ENCODE data around the gene NMU. TPM values are rescaled to one million over a fixed set of nuclear protein-coding genes. Genes with fewer than 3 reads are reported as not detected.
"Not testable (repeated sequence)": the region's sequence is repeated elsewhere in the genome, so short reads cannot be mapped to it uniquely, and the experiment has no call there.

The NMU gene
- not detected for total RNA-seq

GRCh38 chr4:55635741-55636655 is at the start of gene NMU:
NMU (minus strand) TSS chr4:55636298; CDS start chr4:55636192, 106 bp downstream.
- Histone ChIP-seq H3K36me3 (no peaks in the 10 kb centered on the region), H3K27me3 (no peaks in the 10 kb centered on the region)
- no peak for DNase-seq (ENCODE audit: low spot score in 2 of 2)

GRCh38 chr4:55684276-55684675 is 48.2 kb upstream of the NMU start:
- intact Hi-C loops (cut with DNase I), result no loop called here
- H3K36me3 ChIP-seq, result no peaks in the 10 kb centered on the region

More at GRCh38 chr4:55635741-55636655, at the start of gene NMU:
- Histone ChIP-seq H3K27ac (no peak within 1 kb of the TSS), H3K9me3 (no peaks in the 10 kb centered on the region), H3K4me3 (peak within 1 kb of the TSS; percentile 49 to 63), H3K4me1 (peaks cover 8 to 9% of the 10 kb centered on the region in 2 donors)
- TF ChIP-seq CTCF (IDR thresholded peaks at IDR 0.05), result no peak
- intact Hi-C loops (cut with DNase I), result no loop called here

GRCh38 chr4:55682797-55683196 is 46.7 kb upstream of the NMU start:
- H3K9me3 ChIP-seq; DNase-seq (ENCODE audit: low spot score in 2 of 2); H3K4me1 ChIP-seq; H3K27me3 ChIP-seq; H3K4me3 ChIP-seq; H3K36me3 ChIP-seq; intact Hi-C loops (cut with DNase I); H3K27ac ChIP-seq: not testable (repeated sequence)

More at GRCh38 chr4:55684276-55684675, 48.2 kb upstream of the NMU start:
- DNase-seq (ENCODE audit: low spot score in 2 of 2), result no peak
- no peak for TF ChIP-seq CTCF (IDR thresholded peaks at IDR 0.05)
- Histone ChIP-seq H3K27ac (no peak overlapping the region), H3K27me3 (no peaks in the 10 kb centered on the region), H3K9me3 (no peaks in the 10 kb centered on the region), H3K4me1 (no peaks in the 10 kb centered on the region), H3K4me3 (no peak overlapping the region)

- intact Hi-C loops (cut with DNase I), result no loop called here
- no peaks in the 10 kb centered on the region for H3K9me3 ChIP-seq
- H3K27ac ChIP-seq, result no peak overlapping the region
- DNase-seq (ENCODE audit: low spot score in 2 of 2), result no peak
- no peaks in the 10 kb centered on the region for H3K4me1 ChIP-seq
- no peak overlapping the region for H3K4me3 ChIP-seq
- no peaks in the 10 kb centered on the region for H3K27me3 ChIP-seq
- no peaks in the 10 kb centered on the region for H3K36me3 ChIP-seq
- no peak for TF ChIP-seq CTCF (IDR thresholded peaks at IDR 0.05)
Observed at GRCh38 chr4:55682295-55682694, 46.2 kb upstream of the NMU start.

GRCh38 chr4:55681430-55681829 is 45.3 kb upstream of the NMU start:
- Histone ChIP-seq H3K4me1 (no peaks in the 10 kb centered on the region), H3K4me3 (no peak overlapping the region), H3K36me3 (no peaks in the 10 kb centered on the region), H3K27me3 (no peaks in the 10 kb centered on the region), H3K9me3 (no peaks in the 10 kb centered on the region), H3K27ac (no peak overlapping the region)
- intact Hi-C loops (cut with DNase I), result no loop called here
- TF ChIP-seq CTCF (IDR thresholded peaks at IDR 0.05), result no peak
- DNase-seq (ENCODE audit: low spot score in 2 of 2), result no peak

GRCh38 chr4:55675196-55675793 is 39.2 kb upstream of the NMU start:
- DNase-seq (ENCODE audit: low spot score in 2 of 2), result no peak
- Histone ChIP-seq H3K4me3 (no peak overlapping the region), H3K36me3 (no peaks in the 10 kb centered on the region), H3K4me1 (no peaks in the 10 kb centered on the region), H3K27me3 (no peaks in the 10 kb centered on the region), H3K9me3 (peaks cover 0 to 2% of the 10 kb centered on the region in 2 donors), H3K27ac (no peak overlapping the region)
- TF ChIP-seq CTCF (IDR thresholded peaks at IDR 0.05), result no peak
- intact Hi-C loops (cut with DNase I), result no loop called here

Measured in ascending aorta (tissue), 2 donors.